ENCODE measurements around the gene SYTL2. TPM values are rescaled to one million over a fixed set of nuclear protein-coding genes. Genes with fewer than 3 reads are reported as not detected.
"Not testable (repeated sequence)": the region's sequence is repeated elsewhere in the genome, so short reads cannot be mapped to it uniquely, and the experiment has no call there.

Gene SYTL2
- total and polyA plus RNA-seq, 8 donors: 2.5 to 12.2 (median 4.0) TPM

DNA sequence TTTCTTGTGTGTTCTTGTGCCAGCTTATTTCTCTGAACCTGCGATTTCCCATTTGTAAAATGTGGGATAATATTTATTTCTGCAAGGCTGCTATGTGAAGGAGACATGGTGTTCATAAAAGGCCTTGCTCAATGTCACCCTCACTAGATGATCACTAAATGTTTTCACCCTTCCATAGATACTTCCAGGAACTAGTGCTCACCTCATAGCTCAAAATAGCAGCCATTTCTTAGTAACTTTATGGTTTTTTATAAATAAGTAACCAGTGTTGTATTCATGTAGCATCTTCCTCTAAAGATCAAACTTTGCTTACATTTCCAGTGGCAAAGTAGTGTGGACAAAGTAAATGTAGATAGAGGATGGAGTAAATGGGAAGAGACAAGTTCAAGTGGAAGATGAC lies 23.8 kb downstream of the SYTL2 start:
- intact Hi-C loops (cut with DNase I): no loop called here
- FAIRE-seq: no peak
- Histone ChIP-seq H3K9me3 (no peaks in the 10 kb centered on the region), H3K27ac (no peak overlapping the region), H3K36me3 (no peaks in the 10 kb centered on the region), H3K4me3 (no peak overlapping the region), H3K4me1 (no peaks in the 10 kb centered on the region), H3K27me3 (no peaks in the 10 kb centered on the region)
- TF ChIP-seq, protein P1, sequence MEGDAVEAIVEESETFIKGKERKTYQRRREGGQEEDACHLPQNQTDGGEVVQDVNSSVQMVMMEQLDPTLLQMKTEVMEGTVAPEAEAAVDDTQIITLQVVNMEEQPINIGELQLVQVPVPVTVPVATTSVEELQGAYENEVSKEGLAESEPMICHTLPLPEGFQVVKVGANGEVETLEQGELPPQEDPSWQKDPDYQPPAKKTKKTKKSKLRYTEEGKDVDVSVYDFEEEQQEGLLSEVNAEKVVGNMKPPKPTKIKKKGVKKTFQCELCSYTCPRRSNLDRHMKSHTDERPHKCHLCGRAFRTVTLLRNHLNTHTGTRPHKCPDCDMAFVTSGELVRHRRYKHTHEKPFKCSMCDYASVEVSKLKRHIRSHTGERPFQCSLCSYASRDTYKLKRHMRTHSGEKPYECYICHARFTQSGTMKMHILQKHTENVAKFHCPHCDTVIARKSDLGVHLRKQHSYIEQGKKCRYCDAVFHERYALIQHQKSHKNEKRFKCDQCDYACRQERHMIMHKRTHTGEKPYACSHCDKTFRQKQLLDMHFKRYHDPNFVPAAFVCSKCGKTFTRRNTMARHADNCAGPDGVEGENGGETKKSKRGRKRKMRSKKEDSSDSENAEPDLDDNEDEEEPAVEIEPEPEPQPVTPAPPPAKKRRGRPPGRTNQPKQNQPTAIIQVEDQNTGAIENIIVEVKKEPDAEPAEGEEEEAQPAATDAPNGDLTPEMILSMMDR (IDR thresholded peaks at IDR 0.05): no peak
- DNase-seq: no peak
- no peak for ATAC-seq
- WGBS, 2 donors: 81 to 87% methylated on average over 1 of the region's 1 CpG

DNA sequence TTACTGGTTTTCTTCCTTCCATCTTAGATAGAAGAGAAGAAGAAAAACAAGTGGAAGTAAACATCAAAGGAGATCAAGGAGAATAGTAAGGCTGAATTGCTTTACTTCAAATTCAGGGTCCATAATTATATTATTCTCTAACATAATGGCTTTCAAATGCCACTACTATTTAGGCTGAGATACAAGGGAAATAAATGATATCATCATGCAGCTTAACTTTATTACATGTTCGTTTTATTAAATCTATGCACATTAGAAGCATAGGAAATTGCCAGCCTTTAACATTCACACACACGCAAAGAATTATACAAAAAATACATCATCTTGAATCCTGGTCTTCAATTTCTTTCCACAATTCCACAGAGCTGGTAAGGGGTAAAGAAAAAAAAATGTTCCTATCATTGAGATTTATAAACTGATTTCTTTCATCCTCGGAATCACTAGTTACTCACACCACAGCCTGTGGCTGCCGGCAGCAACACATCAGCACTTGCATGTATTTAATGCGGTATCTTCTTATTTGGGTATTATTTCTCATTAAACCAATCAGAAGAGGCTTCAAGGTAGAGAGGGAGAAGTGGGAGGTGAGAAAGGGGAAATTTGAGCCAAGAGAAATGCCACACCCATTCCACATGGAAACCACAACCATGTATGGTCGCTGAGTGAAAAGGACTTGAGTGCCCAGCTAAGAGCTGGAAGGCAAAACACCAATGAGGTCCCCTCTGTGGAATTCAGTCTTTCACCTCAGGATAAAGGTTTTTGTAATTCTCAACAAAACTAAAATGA lies 26.3 kb downstream of the SYTL2 start:
- 87% methylated on average over 6 of the region's 6 CpGs for WGBS, 2 donors
- Histone ChIP-seq H3K36me3 (no peaks in the 10 kb centered on the region), H3K27ac (no peak overlapping the region), H3K9me3 (no peaks in the 10 kb centered on the region), H3K4me1 (no peaks in the 10 kb centered on the region), H3K27me3 (no peaks in the 10 kb centered on the region), H3K4me3 (no peak overlapping the region)
- no peak for DNase-seq
- intact Hi-C loops (cut with DNase I): no loop called here
- TF ChIP-seq, protein P1 (IDR thresholded peaks at IDR 0.05): no peak
- no peak for ATAC-seq
- FAIRE-seq: no peak

DNA sequence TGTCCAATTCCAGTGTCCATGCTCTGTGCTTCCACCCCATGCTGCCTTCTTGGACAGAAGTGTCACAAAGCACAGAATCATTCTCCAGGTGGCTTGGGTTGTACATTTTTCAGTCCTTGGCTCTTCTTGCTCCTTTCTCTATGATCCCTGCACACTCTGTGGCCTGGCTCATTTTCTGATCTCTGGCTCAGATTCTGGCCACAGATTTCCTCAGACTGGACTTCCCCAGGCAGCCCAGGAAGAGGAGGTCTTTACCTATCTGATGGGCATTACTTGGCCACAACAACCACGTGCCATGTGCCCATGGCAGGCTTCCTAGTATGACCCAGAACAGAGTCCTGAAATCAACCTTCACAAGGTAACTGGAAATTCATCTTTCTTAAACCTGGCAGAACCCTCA lies 27.2 kb downstream of the SYTL2 start:
- H3K27ac ChIP-seq: no peak overlapping the region
- no peak for FAIRE-seq
- peak; percentile 31 to 86 (median 60) for ATAC-seq
- intact Hi-C loops (cut with DNase I): no loop called here
- DNase-seq: peak in 2 of 6 donors; percentile 17 to 36
- H3K36me3 ChIP-seq: no peaks in the 10 kb centered on the region
- no peaks in the 10 kb centered on the region for H3K9me3 ChIP-seq
- H3K4me1 ChIP-seq: no peaks in the 10 kb centered on the region
- no peaks in the 10 kb centered on the region for H3K27me3 ChIP-seq
- no peak overlapping the region for H3K4me3 ChIP-seq
- TF ChIP-seq, protein P1 (IDR thresholded peaks at IDR 0.05): no peak
- 38 to 48% methylated on average over 1 of the region's 1 CpG for WGBS, 2 donors

DNA sequence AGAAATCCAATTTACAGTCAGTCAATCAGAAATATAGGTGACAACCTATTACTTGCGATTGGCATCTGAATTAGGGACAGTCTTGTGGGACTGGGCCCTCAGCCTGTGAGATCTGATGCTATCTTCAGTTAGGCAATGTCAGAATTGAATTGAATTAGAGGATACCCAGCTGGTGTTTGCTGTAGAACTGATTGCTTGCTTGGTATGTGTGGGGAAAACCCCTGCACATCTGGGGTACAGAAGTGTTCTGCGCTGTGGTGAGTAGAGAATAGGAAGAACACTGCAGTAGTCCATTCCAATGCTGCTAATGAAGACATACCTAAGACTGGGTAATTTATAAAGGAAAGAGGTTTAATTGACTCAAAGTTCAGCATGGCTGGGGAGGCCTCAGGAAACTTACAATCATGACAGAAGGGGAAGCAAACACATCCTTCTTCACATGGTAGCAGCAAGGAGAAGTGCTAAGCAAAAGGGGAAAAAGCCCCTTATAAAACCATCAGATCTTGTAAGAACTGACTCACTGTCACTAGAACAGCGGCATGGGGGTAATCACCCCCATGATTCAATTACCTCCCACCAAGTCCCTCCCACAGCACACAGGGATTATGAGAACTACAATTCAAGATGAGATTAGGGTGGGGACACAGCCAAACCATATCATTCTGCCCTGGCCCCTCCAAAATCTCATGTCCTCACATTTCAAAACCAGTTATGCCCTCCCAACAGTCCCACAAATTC lies 30.0 kb downstream of the SYTL2 start:
- ATAC-seq; H3K27ac ChIP-seq; H3K27me3 ChIP-seq; DNase-seq; H3K36me3 ChIP-seq; H3K4me1 ChIP-seq; intact Hi-C loops (cut with DNase I); FAIRE-seq; H3K4me3 ChIP-seq; H3K9me3 ChIP-seq: not testable (repeated sequence)
- 94 to 98% methylated on average over 3 of the region's 3 CpGs for WGBS, 2 donors

DNA sequence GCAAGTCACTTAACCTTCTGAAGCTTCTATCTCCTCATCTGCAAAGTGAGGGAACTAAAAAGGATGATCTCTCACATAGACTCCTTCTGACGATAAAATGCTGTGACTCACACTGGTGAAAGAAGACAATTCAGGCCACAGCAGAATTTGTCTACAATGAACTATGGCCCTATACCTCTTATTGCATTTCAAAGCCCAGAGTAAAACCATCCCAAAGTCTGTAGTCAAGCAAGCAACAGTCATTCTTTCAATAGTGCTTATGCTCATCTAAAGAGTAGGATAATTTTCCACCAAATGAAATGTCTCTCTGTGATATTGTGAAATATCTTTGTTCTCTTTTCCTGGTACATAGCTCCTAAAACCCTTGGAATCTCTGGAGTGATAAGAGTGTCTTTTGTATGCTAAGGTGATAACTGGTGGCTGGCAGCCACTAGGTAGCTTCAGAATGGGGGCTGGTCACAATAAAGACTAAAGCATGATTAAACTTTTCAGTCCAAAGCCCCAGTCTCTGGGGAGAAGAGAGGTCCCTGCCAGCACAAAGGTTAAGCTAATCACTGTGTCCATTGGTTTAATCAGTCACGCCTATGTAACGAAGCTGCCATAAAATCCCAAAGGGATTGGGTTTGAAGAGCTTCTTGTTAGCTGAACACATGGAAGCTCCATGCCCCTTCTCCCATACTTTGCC lies 30.8 kb downstream of the SYTL2 start:
- ATAC-seq: no peak
- 85 to 88% methylated on average over 3 of the region's 3 CpGs for WGBS, 2 donors

DNA sequence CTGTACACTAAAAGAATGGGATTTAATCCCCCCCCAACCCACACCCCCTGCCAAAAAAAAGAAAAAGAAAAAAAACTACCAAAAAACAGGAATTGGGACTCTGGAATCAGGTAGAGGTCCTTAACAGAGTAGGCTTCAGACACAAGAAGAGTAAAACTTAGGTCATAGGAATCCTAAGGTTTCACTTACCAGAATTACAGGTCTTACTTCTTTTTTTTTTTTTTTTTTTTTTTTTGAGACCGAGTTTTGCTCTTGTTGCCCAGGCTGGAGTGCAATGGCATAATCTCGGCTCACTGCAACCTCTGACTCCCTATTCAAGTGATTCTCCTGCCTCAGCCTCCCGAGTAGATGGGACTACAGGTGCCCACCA lies 33.4 kb downstream of the SYTL2 start:
- intact Hi-C loops (cut with DNase I); H3K9me3 ChIP-seq; H3K27ac ChIP-seq; H3K36me3 ChIP-seq; DNase-seq; H3K27me3 ChIP-seq; H3K4me1 ChIP-seq; FAIRE-seq; H3K4me3 ChIP-seq; ATAC-seq: not testable (repeated sequence)
- 71% methylated on average over 3 of the region's 3 CpGs for WGBS, 2 donors

More for the DNA sequence above, 30.8 kb downstream of the SYTL2 start:
- DNase-seq (no peak), FAIRE-seq (no peak)
- H3K9me3 ChIP-seq: no peaks in the 10 kb centered on the region
- intact Hi-C loops (cut with DNase I): no loop called here
- TF ChIP-seq, protein P1 (IDR thresholded peaks at IDR 0.05): no peak
- no peaks in the 10 kb centered on the region for H3K4me1 ChIP-seq
- H3K4me3 ChIP-seq: no peak overlapping the region
- no peak overlapping the region for H3K27ac ChIP-seq
- H3K27me3 ChIP-seq: no peaks in the 10 kb centered on the region
- no peaks in the 10 kb centered on the region for H3K36me3 ChIP-seq
